HG03045 (cell line): ENCODE measurements around the gene OSBPL5.

Experiments
- ATAC-seq: cut with Tn5 transposase; IDR thresholded peaks from one replicate; pipeline ENCODE4 v1.9.1; 2021; ENCODE audit warnings: mild to moderate bottlenecking, moderate library complexity; ENCODE audit not compliant: unreplicated experiment

The OSBPL5 gene

DNA sequence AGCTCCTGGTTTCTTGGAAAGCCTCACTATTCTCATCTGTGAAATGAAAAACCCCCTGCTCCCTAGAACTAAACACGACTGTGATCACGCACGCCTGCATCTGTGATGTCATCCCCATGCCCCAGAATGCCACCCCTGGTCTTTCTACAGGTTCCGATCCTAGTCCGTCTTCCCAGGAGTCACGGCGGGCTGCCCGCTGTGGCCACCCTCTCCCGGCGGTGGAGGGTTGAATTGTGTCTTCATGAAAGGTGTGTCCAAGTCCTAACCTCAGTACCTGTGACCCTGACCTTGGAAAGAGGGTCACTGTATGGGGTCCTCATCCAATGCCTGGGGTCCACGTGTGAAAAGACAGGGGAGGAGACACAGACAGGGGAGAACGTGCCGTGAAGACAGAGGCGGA lies 14.4 kb downstream of the OSBPL5 start:
- ATAC-seq = no peak

DNA sequence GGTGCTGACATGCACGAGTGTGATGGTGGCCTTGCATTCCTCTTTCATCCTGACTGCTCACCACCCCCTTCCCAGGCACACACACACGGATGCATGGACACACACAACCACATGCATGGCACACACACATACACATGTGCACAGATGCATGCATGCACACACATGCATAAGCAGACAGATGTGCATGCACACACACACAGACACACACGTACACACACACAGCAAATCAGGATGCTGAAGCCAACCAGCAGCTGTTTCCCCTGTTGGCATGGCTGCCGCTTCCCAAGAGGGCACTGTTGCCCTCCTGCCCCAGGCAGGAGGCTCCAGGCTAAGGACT lies 15.3 kb downstream of the OSBPL5 start:
- no peak for ATAC-seq

- ATAC-seq = no peak
Measured at GRCh38 chr11:3148990-3149851, 15.9 kb downstream of the OSBPL5 start.

- no peak for ATAC-seq
Measured at GRCh38 chr11:3148255-3148989, 16.7 kb downstream of the OSBPL5 start.

GRCh38 chr11:3147626-3148025 lies 17.5 kb downstream of the OSBPL5 start:
- no peak for ATAC-seq

DNA sequence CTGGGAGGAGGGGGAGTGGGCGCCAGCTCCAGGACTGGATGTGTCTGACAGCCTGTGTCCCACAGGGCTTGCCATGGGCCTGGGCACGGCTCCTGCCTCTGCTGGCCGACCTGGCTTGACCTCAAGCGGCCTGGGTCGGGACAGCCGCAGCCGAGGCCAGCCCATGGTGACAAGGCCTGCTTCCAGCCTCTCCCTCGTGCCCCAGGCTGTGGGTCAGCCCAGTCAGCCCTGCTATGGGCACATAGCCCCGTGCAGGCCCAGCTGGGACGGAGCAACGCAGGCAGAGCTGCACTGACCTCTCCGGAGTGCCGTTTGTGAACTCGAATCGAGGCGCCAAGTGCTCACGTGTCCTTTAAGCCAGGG lies 17.9 kb downstream of the OSBPL5 start:
- ATAC-seq = no peak

DNA sequence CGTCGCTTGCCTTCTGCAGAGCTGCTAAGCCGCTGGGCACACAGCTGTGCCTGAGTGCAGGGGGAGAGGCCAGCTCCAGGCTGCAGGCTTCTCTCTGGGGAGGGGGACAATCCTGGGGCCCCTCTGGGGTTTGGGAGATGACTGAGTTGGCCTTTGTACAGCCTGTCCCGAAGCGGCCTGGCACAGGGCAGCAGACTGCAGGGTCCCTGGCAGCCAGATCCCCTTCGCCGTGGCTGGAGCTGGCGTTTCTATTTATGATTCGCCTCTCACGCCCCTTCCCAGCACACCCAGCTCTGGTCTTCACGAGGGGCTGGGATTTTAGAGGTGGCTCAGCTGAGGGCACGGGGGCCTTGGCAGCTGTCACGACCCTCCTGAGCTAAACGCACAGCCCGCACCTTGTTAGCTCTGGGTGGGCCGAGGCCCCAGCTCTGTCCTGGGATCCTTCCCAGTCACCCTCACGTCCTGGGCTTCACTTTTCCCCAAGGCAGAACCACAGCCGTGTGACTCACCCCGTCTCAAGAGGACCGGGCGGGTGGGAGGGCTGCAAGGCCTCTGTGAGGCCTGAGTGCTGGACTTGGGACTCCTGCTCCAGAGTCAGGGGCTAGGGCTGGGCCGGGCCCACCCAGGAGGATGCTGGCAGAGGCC lies 18.4 kb downstream of the OSBPL5 start:
- no peak for ATAC-seq

DNA sequence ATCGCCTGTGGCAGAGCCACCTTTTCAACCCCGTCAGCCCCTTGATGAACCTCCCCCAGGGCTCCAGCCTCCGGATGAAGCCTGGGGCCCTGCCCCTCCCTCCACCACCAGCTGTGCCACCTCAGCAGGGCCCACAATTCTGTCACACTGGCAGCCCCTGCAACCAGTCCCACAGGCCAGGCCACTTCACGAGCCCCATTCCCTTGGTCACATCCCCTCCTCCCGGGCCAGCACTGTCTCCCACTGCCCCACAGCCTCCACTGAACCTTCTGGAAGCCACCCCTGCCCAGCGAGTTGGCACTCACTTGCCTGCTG lies 19.9 kb downstream of the OSBPL5 start:
- ATAC-seq = no peak

GRCh38 chr11:3144296-3145205 lies 20.6 kb downstream of the OSBPL5 start:
- ATAC-seq = no peak

DNA sequence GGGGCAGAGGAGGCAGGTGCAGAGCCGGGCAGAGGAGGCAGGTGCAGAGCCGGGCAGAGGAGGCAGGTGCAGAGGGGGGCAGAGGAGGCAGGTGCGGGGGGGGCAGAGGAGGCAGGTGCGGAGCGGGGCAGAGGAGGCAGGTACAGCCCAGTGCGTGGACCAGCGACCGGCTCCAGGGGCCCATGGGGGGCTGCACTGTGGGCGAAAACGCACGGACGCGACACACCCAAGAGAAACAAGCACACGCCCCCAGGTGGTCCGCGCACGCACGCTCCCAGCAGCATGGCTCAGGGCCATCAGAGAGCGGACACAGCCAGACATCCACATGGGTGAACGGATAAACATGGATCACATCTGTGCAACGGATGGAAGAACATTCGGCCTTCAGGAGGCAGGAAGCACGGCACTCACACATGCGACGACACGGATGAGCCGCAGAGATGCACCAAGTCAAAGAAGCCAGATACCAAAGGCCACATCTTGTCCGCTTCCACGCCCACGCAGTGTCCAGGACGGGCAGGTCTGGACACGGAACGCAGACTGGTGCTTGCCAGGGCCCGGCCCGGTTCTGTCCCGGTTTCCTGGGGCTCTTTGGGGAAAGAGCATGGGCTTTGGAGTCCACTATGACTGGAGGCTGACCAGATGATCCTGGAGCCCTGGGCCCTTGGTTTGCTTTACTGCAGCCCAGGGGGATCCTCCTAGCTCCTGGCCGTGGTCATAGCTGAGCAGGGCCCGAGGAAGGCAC lies 21.8 kb downstream of the OSBPL5 start:
- ATAC-seq = no peak

- ATAC-seq = no peak
Measured at GRCh38 chr11:3140291-3140603, 24.9 kb downstream of the OSBPL5 start.

DNA sequence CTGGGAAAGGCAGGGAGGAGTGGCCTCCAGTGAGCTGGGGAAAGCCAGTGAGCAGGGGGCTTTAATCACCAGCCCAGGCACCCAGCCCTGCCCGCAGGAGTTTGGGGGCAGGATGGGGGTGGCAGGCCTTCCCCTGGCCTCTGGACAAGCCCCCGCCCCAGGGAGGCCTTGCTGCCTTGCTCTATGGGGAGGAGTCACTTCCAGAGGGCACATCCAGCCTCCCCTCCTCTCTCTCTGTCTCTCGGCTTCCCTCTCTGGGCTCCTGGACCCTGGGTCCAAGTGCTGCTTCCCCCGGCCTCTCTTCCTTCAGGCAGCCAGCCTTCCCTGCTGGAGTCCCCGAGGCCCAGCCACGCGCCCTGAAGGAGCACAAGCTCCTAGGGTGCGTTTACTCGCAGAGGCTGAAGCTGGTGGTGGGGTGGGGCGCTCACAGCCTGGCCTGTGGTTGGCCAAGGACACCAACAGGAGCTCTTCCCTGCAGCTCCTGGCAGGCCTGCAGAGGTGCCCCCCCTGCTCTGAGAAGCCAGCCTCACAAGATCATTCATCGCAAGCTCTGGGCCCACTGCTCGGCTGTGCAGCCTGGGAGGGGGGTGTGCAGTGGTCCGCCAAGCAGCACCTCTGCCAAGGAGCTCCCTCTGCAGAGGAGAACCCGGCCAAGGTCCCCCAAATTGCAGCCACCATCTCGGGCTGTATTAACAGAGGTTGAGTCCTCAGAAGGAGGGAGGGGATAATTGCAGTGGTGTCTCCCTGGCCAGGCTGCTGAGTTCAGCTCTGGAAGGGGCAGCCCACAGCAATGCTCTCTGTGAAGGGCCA lies 25.4 kb downstream of the OSBPL5 start:
- ATAC-seq = no peak

DNA sequence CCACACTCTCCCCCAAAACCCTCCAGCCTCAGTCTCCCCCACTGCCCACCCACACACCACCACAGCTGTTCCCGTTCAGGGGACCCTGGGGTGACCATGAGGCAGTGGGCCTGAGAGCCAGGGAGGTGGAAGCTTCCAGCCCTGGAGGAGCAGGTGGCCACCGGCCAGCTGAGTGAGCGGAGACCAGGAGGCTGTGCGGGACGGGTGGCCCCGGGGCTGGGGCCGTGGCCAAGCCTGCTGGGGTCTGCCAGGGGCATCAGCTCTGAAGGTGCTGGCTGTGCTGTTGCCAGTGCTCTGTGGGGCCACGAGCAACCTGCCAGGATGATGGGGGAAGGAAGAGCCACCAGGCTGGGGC lies 26.0 kb downstream of the OSBPL5 start:
- ATAC-seq = no peak

DNA sequence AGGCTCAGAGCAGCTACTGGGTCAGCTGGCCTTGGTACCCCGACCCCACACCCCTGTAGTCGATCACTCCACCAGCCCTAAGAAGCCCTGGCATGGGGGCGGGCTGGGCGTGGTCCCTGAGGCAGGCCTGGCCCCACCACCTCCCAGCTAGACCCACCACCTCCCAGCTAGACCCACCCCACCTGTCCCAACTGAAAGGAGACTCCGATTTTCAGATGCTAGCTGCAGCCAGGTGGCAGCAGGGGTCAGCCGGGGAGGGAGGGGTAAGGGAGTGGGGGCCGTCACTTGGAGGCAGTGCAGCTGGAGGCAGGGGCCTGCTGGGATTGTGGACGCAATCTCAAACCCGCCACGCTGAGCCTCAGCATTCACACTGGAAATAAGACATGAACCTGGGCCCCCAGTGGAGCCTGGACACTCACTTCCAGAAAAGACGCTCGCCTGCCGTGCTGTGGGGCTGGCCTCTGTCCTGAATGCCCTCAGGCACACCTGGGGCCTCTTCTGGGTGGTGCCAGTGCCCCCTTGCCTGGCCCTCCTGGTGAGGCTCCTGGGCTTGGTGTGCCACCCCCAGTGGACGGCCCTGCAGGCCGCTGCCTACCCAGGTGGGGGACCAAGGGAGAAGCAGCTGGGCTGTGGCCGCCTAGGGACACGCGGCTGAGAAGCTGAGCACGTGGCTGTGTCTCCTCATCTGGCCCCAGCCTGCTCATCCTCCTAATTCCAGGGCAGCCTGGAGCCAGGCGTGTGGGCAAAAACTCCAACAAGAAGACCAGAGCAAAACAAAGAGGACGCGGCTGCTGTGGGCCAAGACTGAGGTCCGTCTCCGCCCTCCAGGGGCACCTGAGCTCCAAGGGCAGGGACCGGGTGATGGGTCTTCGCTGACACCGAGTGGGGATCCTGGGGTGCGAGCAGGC lies 26.7 kb downstream of the OSBPL5 start:
- ATAC-seq = no peak

- no peak for ATAC-seq
Measured at GRCh38 chr11:3137486-3138177, 27.5 kb downstream of the OSBPL5 start.

DNA sequence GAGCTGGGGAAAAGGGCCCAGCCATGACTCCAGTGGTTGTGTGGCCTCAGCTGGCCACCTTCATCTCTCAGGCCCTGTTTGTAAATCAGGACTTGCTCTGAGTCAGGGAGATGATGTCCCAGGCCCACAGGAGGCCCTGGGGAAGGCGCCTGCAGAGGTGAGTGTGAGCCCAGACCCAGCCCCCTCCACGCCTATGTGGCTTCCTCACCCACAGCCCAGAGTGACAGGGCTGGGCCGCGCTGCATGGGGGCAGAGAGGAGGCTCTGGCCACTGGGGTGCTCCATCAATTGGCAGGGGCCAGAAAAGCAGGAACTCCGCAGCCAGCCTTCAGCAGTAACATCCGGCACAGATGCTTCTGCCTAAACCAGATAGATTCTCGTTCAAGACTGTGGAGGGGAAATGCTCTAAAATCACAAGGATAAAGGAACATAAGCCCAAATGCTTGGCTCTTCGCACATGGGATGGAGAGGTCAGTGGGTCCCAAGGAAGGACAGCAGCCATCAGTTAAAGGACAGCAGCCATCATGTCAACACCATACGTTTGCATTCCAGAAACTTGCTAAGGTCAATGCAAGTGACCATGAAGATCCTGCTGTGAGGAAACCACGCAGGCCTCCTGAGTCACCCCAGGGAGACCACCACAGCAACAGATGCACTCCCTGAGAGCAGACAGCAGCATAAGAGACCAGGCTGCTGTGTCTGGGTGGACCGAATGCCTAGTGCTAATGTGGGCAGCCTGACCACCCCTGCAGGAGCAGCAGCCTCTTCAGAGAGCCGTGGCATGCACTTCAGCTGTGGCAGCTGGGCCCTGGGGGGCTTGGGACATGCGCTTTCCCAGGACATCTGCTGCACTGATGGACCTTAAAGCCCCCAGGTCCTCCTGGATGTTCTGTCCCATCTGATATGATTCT lies 28.3 kb downstream of the OSBPL5 start:
- no peak for ATAC-seq
